Endothelial cell (in vitro differentiated cells): Measurements from ENCODE around the gene USP25. TPM values are rescaled to one million over a fixed set of nuclear protein-coding genes. Genes with fewer than 3 reads are reported as not detected.
A peak's percentile ranks its signal among the peaks of the same experiment; 100 is the strongest.
"Not testable (repeated sequence)": the region's sequence is repeated elsewhere in the genome, so short reads cannot be mapped to it uniquely, and the experiment has no call there.

Experiments used
- DNase-seq: peaks from one replicate; pipeline ENCODE4 v3.0.0; 2021; ENCODE audit warnings: low spot score
- H3K27ac Mint-ChIP-seq: one replicate; pipeline ENCODE4 v1.8.0; 2021; ENCODE audit warnings: mixed read lengths, inconsistent platforms; ENCODE audit not compliant: unreplicated experiment
- H3K27me3 Mint-ChIP-seq: one replicate; pipeline ENCODE4 v1.8.0; 2021; ENCODE audit warnings: mild to moderate bottlenecking, moderate library complexity, mixed read lengths, inconsistent platforms; ENCODE audit not compliant: unreplicated experiment
- H3K36me3 Mint-ChIP-seq: one replicate; pipeline ENCODE4 v1.8.0; 2021; ENCODE audit warnings: mild to moderate bottlenecking, low read depth, mixed read lengths, inconsistent platforms; ENCODE audit not compliant: unreplicated experiment
- H3K4me1 Mint-ChIP-seq: one replicate; pipeline ENCODE4 v1.8.0; 2021; ENCODE audit warnings: mild to moderate bottlenecking, mixed read lengths, inconsistent platforms; ENCODE audit not compliant: unreplicated experiment
- H3K4me3 Mint-ChIP-seq: one replicate; pipeline ENCODE4 v1.8.0; 2021; ENCODE audit warnings: mild to moderate bottlenecking, mixed read lengths, inconsistent platforms; ENCODE audit not compliant: unreplicated experiment
- H3K9me3 Mint-ChIP-seq: one replicate; pipeline ENCODE4 v1.8.0; 2021; ENCODE audit warnings: mixed read lengths, inconsistent platforms; ENCODE audit not compliant: unreplicated experiment
- CTCF ChIP-seq: fragments of 200-600 bp; sonication (generic); IDR thresholded peaks from one replicate; pipeline ENCODE4 v1.5.0; 2021; ENCODE audit warnings: antibody characterized with exemption; ENCODE audit not compliant: unreplicated experiment
- total RNA-seq: library from RNA; stranded (reverse); fragmentation: NEBNext Ultra II Directional; extraction: Animal tissue kit (Norgen Biotek cat#: 25700); gene quantifications from one replicate; pipeline ENCODE4 v1.2.1, GENCODE V29; 2021; ENCODE audit not compliant: unreplicated experiment

USP25 gene
- total RNA-seq, 1 donor from 2014 or later, result 38.0 TPM

GRCh38 chr21:15731243-15731613, 1.4 kb downstream of the USP25 start:
- no peaks in the 10 kb centered on the region for H3K9me3 Mint-ChIP-seq
- peaks cover 17% of the 10 kb centered on the region for H3K4me1 Mint-ChIP-seq
- H3K27ac Mint-ChIP-seq, result peak overlapping the region; percentile 93
- no peak for TF ChIP-seq CTCF
- DNase-seq, result no peak
- peak overlapping the region; percentile 98 for H3K4me3 Mint-ChIP-seq
- peaks cover 3% of the 10 kb centered on the region for H3K36me3 Mint-ChIP-seq
- H3K27me3 Mint-ChIP-seq, result peaks cover 4% of the 10 kb centered on the region

DNA sequence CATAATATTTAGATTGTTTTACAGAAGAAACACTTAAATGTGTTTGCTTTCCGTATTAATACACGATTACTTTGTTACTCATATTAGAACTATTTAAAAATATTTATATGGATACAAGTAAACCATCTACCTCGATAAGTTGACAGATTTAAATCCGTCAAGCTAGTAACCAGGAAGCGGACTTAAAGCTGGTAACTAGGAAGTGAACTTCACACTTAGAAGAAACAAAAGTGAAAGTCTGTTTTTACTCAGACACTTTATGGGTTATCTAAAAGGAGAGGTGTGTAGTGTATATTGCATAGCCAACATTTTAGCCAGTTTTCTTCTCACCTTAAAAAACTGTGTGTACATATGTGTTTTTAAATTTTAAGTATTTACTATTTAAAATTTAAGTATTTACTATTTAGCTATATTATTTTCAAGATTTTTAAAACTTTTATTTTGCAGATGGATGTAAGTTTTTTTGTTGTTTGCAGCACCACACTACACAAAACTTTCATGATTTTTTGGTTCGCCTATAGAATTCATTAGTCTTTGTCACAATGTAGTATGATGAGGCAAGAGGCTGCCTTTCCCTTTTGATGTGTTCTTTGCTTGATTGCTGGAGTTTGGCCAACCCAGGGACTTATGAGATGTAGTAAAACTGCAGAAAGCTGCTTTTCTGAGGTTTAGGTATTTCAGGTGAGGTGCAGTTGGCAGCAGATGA, 2.7 kb downstream of the USP25 start:
- no peak for TF ChIP-seq CTCF
- no peak for DNase-seq
- peak overlapping the region; percentile 68 for H3K27ac Mint-ChIP-seq
- H3K4me1 Mint-ChIP-seq, result peaks cover 19% of the 10 kb centered on the region
- peaks cover 4% of the 10 kb centered on the region for H3K27me3 Mint-ChIP-seq
- H3K4me3 Mint-ChIP-seq, result peak overlapping the region; percentile 98
- peaks cover 3% of the 10 kb centered on the region for H3K36me3 Mint-ChIP-seq
- H3K9me3 Mint-ChIP-seq, result no peaks in the 10 kb centered on the region

GRCh38 chr21:15732996-15733329, 3.2 kb downstream of the USP25 start:
- peaks cover 19% of the 10 kb centered on the region for H3K4me1 Mint-ChIP-seq
- H3K4me3 Mint-ChIP-seq, result peak overlapping the region; percentile 5
- H3K27me3 Mint-ChIP-seq, result peaks cover 4% of the 10 kb centered on the region
- H3K36me3 Mint-ChIP-seq, result peaks cover 3% of the 10 kb centered on the region
- no peak for TF ChIP-seq CTCF
- no peak for DNase-seq
- no peaks in the 10 kb centered on the region for H3K9me3 Mint-ChIP-seq
- H3K27ac Mint-ChIP-seq, result no peak overlapping the region

- Mint-ChIP-seq H3K36me3 (peaks cover 3% of the 10 kb centered on the region), H3K9me3 (no peaks in the 10 kb centered on the region), H3K4me1 (peaks cover 35% of the 10 kb centered on the region), H3K27me3 (no peaks in the 10 kb centered on the region), H3K4me3 (no peak overlapping the region), H3K27ac (peak overlapping the region; percentile 65)
- no peak for DNase-seq
- no peak for TF ChIP-seq CTCF
Measured at GRCh38 chr21:15735409-15735808, 5.6 kb downstream of the USP25 start.

- H3K27me3 Mint-ChIP-seq, DNase-seq, H3K36me3 Mint-ChIP-seq, H3K9me3 Mint-ChIP-seq: not testable (repeated sequence)
- Mint-ChIP-seq H3K4me3 (peak overlapping the region; percentile 37), H3K27ac (peak overlapping the region; percentile 75), H3K4me1 (peaks cover 38% of the 10 kb centered on the region)
Measured at GRCh38 chr21:15735931-15736330, 6.1 kb downstream of the USP25 start.

DNA sequence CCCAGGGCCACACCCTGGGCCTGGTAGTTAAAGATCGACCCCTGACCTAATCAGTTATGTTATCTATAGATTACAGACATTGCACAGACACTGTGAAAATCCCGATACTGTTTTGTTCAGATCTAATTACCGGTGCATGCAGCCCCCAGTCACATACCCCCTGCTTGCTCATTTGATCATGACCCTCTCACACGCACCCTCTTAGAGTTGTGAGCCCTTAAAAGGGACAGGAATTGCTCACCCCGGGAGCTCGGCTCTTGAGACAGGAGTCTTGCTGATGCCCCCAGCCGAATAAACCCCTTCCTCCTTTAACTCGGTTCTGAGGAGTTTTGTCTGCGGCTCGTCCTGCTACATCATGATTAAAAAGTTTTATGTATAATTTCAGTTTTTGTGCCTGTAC, 9.0 kb downstream of the USP25 start:
- not testable (repeated sequence) for H3K9me3 Mint-ChIP-seq, H3K36me3 Mint-ChIP-seq, H3K27me3 Mint-ChIP-seq, DNase-seq
- Mint-ChIP-seq H3K27ac (peak overlapping the region; percentile 64), H3K4me3 (peak overlapping the region; percentile 53), H3K4me1 (peaks cover 55% of the 10 kb centered on the region)
